Measurements from ENCODE around the gene STN1. TPM values are rescaled to one million over a fixed set of nuclear protein-coding genes. Genes with fewer than 3 reads are reported as not detected.
A peak's percentile ranks its signal among the peaks of the same experiment; 100 is the strongest.

The STN1 gene
- total RNA-seq, 1 experiment from 2014 or later = 28.9 TPM

DNA sequence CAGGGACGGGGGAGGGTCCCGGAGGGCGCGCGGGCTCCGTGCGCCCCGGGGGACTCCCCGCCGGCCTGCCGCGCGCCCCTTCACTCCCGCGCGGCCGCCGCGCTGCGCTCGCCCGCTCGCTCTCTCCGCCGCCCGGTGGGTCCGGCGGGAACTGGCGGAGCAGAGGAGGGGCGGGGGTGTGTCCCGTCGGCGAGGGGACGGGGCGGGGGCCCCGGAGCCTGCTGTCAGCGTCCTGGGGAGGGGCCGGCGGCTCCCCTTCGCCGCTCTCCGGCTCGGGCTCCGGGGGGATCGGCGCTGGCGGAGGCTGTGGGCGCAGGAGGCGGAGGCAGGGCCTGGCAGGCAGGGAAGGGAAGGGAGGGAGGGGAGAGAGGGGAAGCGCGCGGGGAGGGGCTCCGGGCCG lies 62.6 kb downstream of the STN1 start, which contains the start of gene SH3PXD2A:
Gene SH3PXD2A, minus strand, starts transcription at position 153 of the 400 bp plus-strand sequence. CDS start 310 bp downstream, outside the sequence.
- Histone ChIP-seq H3K9me3 (ENCODE audit: control insufficient read depth, insufficient read depth, low read depth, low read length) (no peaks in the 10 kb centered on the region), H3K36me3 (ENCODE audit: control insufficient read depth, insufficient read depth, low read length) (no peaks in the 10 kb centered on the region), H3K27me3 (ENCODE audit: control insufficient read depth, insufficient read depth, low read length) (no peaks in the 10 kb centered on the region), H3K27ac (ENCODE audit: low read length) (peak within 1 kb of the TSS; percentile 7), H3K4me1 (ENCODE audit: control insufficient read depth, insufficient read depth, low read length) (peaks cover 27% of the 10 kb centered on the region), H3K4me3 (ENCODE audit: low read depth in 2 of 2, low read length in 2 of 2) (peak within 1 kb of the TSS; percentile 45 to 75)
- POLR2A ChIA-PET = no interaction called here
- ATAC-seq = peak; percentile 70
- BruUV-seq (replicated peaks) = no TSS peak
- in situ Hi-C loops (cut with HindIII; ENCODE audit: low pct_unique_long_range_greater_than_20kb, low sequenced_read_pairs) (no loop called here), intact Hi-C loops (cut with micrococcal nuclease; ENCODE audit: unreplicated experiment) (loop anchor here (10.0 kb wide), 1 partner anchor 91 kb away; no protein-coding TSS in a partner anchor)
- TF ChIP-seq, protein P1, sequence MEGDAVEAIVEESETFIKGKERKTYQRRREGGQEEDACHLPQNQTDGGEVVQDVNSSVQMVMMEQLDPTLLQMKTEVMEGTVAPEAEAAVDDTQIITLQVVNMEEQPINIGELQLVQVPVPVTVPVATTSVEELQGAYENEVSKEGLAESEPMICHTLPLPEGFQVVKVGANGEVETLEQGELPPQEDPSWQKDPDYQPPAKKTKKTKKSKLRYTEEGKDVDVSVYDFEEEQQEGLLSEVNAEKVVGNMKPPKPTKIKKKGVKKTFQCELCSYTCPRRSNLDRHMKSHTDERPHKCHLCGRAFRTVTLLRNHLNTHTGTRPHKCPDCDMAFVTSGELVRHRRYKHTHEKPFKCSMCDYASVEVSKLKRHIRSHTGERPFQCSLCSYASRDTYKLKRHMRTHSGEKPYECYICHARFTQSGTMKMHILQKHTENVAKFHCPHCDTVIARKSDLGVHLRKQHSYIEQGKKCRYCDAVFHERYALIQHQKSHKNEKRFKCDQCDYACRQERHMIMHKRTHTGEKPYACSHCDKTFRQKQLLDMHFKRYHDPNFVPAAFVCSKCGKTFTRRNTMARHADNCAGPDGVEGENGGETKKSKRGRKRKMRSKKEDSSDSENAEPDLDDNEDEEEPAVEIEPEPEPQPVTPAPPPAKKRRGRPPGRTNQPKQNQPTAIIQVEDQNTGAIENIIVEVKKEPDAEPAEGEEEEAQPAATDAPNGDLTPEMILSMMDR (IDR thresholded peaks at IDR 0.05) = peak; percentile 65
- TF ChIP-seq TCF7L2 (IDR thresholded peaks at IDR 0.05; ENCODE audit: low read depth, low read length) (no peak), POLR2AphosphoS5 (IDR thresholded peaks at IDR 0.05; ENCODE audit: low read depth, low read length) (no peak), SIN3A (IDR thresholded peaks at IDR 0.05; ENCODE audit: borderline replicate concordance, insufficient read depth, low read depth, low read length) (0 out of 2 replicates have a peak, but pooled peaks have one; percentile 23)
- CTCF ChIA-PET = no interaction called here
- DNase-seq (ENCODE audit: low read depth, low spot score) = no peak

DNA sequence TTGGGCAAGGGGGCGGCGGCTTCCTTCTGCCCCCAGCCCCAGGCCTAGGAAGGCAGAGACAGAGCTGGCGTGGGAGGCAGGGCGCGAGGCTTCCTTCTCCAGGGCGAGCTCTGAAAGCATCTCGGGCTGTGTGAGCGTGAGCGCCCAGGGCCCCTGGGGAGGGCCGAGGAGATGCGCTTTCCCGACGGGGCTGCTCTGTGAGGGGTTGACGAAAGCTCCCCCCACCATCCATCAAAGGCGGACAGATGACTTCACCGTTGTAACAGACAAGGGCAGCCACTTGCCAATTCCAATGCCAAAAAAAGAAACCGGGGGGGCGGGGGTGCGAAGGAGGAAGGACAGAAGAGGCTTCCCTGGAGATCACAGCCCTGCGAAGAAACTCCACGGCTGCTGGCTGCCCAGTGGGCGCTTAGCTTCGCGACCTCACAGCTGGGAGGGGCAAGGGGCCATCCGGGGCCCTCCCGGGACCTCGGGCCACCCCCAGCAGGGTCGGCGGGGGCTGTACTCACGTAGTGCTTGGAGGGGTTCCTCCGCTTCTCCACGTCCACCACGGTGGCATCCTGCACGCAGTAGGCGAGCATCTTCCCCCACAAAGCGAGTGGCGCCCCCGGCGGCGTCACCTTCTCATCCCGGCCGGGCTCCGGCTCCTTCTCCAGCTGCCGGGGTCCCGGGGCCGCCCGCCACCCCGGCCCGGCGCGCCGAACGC lies 63.1 kb downstream of the STN1 start:
- no TSS peak for BruUV-seq (replicated peaks)
- Histone ChIP-seq H3K4me1 (ENCODE audit: control insufficient read depth, insufficient read depth, low read length) (peaks cover 32% of the 10 kb centered on the region), H3K27me3 (ENCODE audit: control insufficient read depth, insufficient read depth, low read length) (no peaks in the 10 kb centered on the region), H3K27ac (ENCODE audit: low read length) (peak overlapping the region; percentile 7), H3K9me3 (ENCODE audit: control insufficient read depth, insufficient read depth, low read depth, low read length) (no peaks in the 10 kb centered on the region), H3K36me3 (ENCODE audit: control insufficient read depth, insufficient read depth, low read length) (no peaks in the 10 kb centered on the region), H3K4me3 (ENCODE audit: low read depth in 2 of 2, low read length in 2 of 2) (peak overlapping the region; percentile 45 to 75)
- peak; percentile 59 for ATAC-seq
- TF ChIP-seq POLR2AphosphoS5 (IDR thresholded peaks at IDR 0.05; ENCODE audit: low read depth, low read length) (no peak), TCF7L2 (IDR thresholded peaks at IDR 0.05; ENCODE audit: low read depth, low read length) (peak; percentile 4; the same call in 1 of the 2 replicates), SIN3A (IDR thresholded peaks at IDR 0.05; ENCODE audit: borderline replicate concordance, insufficient read depth, low read depth, low read length) (0 out of 2 replicates have a peak, but pooled peaks have one; percentile 10)
- TF ChIP-seq, protein P2, sequence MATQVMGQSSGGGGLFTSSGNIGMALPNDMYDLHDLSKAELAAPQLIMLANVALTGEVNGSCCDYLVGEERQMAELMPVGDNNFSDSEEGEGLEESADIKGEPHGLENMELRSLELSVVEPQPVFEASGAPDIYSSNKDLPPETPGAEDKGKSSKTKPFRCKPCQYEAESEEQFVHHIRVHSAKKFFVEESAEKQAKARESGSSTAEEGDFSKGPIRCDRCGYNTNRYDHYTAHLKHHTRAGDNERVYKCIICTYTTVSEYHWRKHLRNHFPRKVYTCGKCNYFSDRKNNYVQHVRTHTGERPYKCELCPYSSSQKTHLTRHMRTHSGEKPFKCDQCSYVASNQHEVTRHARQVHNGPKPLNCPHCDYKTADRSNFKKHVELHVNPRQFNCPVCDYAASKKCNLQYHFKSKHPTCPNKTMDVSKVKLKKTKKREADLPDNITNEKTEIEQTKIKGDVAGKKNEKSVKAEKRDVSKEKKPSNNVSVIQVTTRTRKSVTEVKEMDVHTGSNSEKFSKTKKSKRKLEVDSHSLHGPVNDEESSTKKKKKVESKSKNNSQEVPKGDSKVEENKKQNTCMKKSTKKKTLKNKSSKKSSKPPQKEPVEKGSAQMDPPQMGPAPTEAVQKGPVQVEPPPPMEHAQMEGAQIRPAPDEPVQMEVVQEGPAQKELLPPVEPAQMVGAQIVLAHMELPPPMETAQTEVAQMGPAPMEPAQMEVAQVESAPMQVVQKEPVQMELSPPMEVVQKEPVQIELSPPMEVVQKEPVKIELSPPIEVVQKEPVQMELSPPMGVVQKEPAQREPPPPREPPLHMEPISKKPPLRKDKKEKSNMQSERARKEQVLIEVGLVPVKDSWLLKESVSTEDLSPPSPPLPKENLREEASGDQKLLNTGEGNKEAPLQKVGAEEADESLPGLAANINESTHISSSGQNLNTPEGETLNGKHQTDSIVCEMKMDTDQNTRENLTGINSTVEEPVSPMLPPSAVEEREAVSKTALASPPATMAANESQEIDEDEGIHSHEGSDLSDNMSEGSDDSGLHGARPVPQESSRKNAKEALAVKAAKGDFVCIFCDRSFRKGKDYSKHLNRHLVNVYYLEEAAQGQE (IDR thresholded peaks at IDR 0.05; ENCODE audit: insufficient read depth in 1 of 2, low read depth in 2 of 2, low read length in 1 of 2) = no peak
- TF ChIP-seq, protein P1 (IDR thresholded peaks at IDR 0.05) = peak; percentile 71; the same call in 1 of the 2 replicates
- no peak for DNase-seq (ENCODE audit: low read depth, low spot score)
- POLR2A ChIA-PET = no interaction called here
- intact Hi-C loops (cut with micrococcal nuclease; ENCODE audit: unreplicated experiment) = loop anchor here (10.0 kb wide), 1 partner anchor 90 kb away; no protein-coding TSS in a partner anchor
- CTCF ChIA-PET = interaction anchor here (0.5 to 1.6 kb wide), 3 partner anchors 100 to 142 kb away, joined by 3 to 8 read pairs (median 4); no protein-coding TSS in a partner anchor
- in situ Hi-C loops (cut with HindIII; ENCODE audit: low pct_unique_long_range_greater_than_20kb, low sequenced_read_pairs) = no loop called here
